ENCODE data around the gene ITGAD. TPM values are rescaled to one million over a fixed set of nuclear protein-coding genes. Genes with fewer than 3 reads are reported as not detected.

The ITGAD gene
- total and polyA plus RNA-seq, 10 donors = 1.2 to 25.8 (median 17.2) TPM

- 55 to 73% (median 71%) methylated on average over 3 of the region's 3 CpGs for WGBS, 5 donors
- Histone ChIP-seq H3K36me3 (no peaks in the 10 kb centered on the region), H3K9me3 (peaks cover 0 to 8% (median 2%) of the 10 kb centered on the region in 8 donors), H3K27ac (no peak overlapping the region), H3K4me1 (peaks cover 0 to 51% (median 0%) of the 10 kb centered on the region in 6 donors), H3K4me3 (no peak overlapping the region), H3K27me3 (replicated peaks in 1 of 7) (no peaks in the 10 kb centered on the region)
- TF ChIP-seq POLR2A (IDR thresholded peaks at IDR 0.05) (no peak), CTCF (IDR thresholded peaks at IDR 0.05 in 8 of 11, conservative IDR thresholded peaks at IDR 0.05 in 3 of 11) (no peak), POLR2AphosphoS5 (IDR thresholded peaks at IDR 0.05) (no peak)
- no peak for DNase-seq
- intact Hi-C loops (cut with DNase I; ENCODE audit: low total_unique reads) = no loop called here
These were observed 26.9 kb downstream of the ITGAD start for GRCh38 chr16:31420037-31420436.

- WGBS, 5 donors = 53 to 66% (median 59%) methylated on average over 6 of the region's 6 CpGs
- TF ChIP-seq POLR2A (IDR thresholded peaks at IDR 0.05) = no peak
- TF ChIP-seq POLR2AphosphoS5 (IDR thresholded peaks at IDR 0.05) = no peak
- TF ChIP-seq CTCF (IDR thresholded peaks at IDR 0.05 in 8 of 11, conservative IDR thresholded peaks at IDR 0.05 in 3 of 11) = no peak
- Histone ChIP-seq H3K27me3 (replicated peaks in 1 of 7) (no peaks in the 10 kb centered on the region), H3K36me3 (no peaks in the 10 kb centered on the region), H3K27ac (no peak overlapping the region), H3K4me1 (peaks cover 0 to 35% (median 0%) of the 10 kb centered on the region in 6 donors), H3K4me3 (no peak overlapping the region), H3K9me3 (peaks cover 0 to 8% (median 2%) of the 10 kb centered on the region in 8 donors)
- intact Hi-C loops (cut with DNase I; ENCODE audit: low total_unique reads) = no loop called here
- DNase-seq = no peak
These were observed 28.5 kb downstream of the ITGAD start for GRCh38 chr16:31421587-31421986.

DNA sequence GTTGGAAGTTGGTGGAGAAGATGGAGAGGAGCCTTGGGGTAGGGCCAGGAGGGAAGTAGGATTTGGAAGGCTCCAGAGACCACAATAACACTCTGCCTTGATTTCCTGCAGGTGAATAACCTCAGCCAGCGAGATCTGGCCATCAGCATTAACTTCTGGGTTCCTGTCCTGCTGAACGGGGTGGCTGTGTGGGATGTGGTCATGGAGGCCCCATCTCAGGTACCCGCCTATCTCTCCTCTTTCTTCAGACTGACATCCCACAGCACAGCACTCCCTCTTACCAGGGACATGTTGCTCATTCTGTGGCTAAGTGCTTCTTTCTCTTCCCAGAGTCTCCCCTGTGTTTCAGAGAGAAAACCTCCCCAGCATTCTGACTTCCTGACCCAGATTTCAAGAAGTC, 30.1 kb downstream of the ITGAD start:
- no peaks in the 10 kb centered on the region for H3K36me3 ChIP-seq
- no peak overlapping the region for H3K27ac ChIP-seq
- 48 to 63% (median 54%) methylated on average over 3 of the region's 3 CpGs for WGBS, 5 donors
- TF ChIP-seq CTCF (IDR thresholded peaks at IDR 0.05 in 8 of 11, conservative IDR thresholded peaks at IDR 0.05 in 3 of 11) (no peak), POLR2A (IDR thresholded peaks at IDR 0.05) (no peak), POLR2AphosphoS5 (IDR thresholded peaks at IDR 0.05) (no peak)
- H3K4me1 ChIP-seq = peaks cover 0 to 44% (median 7%) of the 10 kb centered on the region in 6 donors
- peaks cover 0 to 12% (median 0%) of the 10 kb centered on the region in 7 donors for H3K27me3 ChIP-seq (replicated peaks in 1 of 7)
- intact Hi-C loops (cut with DNase I; ENCODE audit: low total_unique reads) = no loop called here
- H3K4me3 ChIP-seq = no peak overlapping the region
- no peak for DNase-seq
- no peaks in the 10 kb centered on the region for H3K9me3 ChIP-seq

- Histone ChIP-seq H3K4me1 (peaks cover 0 to 47% (median 7%) of the 10 kb centered on the region in 6 donors), H3K36me3 (no peaks in the 10 kb centered on the region), H3K9me3 (no peaks in the 10 kb centered on the region), H3K27ac (no peak overlapping the region), H3K4me3 (no peak overlapping the region), H3K27me3 (replicated peaks in 1 of 7) (peaks cover 0 to 12% (median 0%) of the 10 kb centered on the region in 7 donors)
- WGBS, 5 donors = 76 to 95% (median 83%) methylated on average over 8 to 12 of the region's 12 CpGs
- intact Hi-C loops (cut with DNase I; ENCODE audit: low total_unique reads) = no loop called here
- no peak for DNase-seq
- TF ChIP-seq POLR2A (IDR thresholded peaks at IDR 0.05) = no peak
- TF ChIP-seq CTCF (IDR thresholded peaks at IDR 0.05 in 8 of 11, conservative IDR thresholded peaks at IDR 0.05 in 3 of 11) = no peak
- TF ChIP-seq POLR2AphosphoS5 (IDR thresholded peaks at IDR 0.05) = no peak
These were observed 30.7 kb downstream of the ITGAD start for GRCh38 chr16:31423801-31424200.
